HG02678 (cell line): ENCODE results near the gene CRLF1.

ENCODE experiments used
- ATAC-seq: cut with Tn5 transposase; IDR thresholded peaks from one replicate; pipeline ENCODE4 v1.9.1; 2021; ENCODE audit warnings: mild to moderate bottlenecking, moderate library complexity; ENCODE audit not compliant: unreplicated experiment

CRLF1 gene, protein sequence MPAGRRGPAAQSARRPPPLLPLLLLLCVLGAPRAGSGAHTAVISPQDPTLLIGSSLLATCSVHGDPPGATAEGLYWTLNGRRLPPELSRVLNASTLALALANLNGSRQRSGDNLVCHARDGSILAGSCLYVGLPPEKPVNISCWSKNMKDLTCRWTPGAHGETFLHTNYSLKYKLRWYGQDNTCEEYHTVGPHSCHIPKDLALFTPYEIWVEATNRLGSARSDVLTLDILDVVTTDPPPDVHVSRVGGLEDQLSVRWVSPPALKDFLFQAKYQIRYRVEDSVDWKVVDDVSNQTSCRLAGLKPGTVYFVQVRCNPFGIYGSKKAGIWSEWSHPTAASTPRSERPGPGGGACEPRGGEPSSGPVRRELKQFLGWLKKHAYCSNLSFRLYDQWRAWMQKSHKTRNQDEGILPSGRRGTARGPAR

DNA sequence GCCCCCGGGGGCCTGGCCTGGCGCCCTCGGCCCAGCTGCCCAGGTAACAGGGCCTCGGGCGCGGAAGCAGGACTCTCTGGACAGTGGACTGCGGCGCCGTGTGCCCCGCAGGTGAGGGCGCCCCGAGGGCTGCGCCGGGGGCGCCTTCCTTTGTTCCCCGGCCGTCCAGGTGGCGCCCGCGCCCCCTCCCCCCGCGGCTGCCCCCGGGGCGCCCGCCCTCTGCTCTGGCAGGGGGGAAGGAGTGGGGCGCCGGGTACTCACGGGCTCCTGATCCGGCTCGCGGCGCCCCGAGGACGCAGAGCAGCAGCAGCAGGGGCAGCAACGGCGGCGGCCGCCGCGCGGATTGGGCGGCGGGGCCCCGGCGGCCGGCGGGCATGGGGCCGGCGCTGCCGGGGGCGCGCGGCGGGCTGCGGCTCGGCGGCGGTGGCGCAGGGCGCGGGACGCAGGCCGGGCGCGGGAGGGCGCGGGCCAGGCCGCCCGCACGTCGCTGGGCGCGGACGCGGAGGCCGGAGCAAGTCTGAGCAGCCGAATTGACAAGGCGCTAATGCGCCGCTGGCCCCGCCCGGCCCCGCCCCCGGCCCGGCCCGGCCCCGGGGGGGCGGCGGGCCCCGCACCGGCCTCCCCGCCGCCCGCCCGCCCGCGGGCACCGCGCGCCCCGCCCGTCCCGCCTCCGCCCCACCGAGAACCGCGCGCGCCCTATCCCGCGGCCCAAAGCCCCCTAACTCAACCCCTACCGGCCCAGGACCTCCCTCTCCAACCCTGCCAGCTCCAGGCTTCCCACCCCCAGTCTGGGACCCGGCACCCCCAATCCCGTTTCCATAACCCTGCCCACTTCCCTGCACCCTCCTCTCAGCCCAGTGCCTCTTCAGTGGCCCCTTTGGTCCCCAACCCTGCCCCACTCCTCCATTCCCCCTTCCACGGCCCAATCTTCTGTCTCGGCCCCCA, at the start of gene CRLF1:
TSS of gene CRLF1 (minus strand) at position 519 of the 945 bp plus-strand sequence. CDS start at position 376, 143 bp downstream.
- ATAC-seq = no peak

DNA sequence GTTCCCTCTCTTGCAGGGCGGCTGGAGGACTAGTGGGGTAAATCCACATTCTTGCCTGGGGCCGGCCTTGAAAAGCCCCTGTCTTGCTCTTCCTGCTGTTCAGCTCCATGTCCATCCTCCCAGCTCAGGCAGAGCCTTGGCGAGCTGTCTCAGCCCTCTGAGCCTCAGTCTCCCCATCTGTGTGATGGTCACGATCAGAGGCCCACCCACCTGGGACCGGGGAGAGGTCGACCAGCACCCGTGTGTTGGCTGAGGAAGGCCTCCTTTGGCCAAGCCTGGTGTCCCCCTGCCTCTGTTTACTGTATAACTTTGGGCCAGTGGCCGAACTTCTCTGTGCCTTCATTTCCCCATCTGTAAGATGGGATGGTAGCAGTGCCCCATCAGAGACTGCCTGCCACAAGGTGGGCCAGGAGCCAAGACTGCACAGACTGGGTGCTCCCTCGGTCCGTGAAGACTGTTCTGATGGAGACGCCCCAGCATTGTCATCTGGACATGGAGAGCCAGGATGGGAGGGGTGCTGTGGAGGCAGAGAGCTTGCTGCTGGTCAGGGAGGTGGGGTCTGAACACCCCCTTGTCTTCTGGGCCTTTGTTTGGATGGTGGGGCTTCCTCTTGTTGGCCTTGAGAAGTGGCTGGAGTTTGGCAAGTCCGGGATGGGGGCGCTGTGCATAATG, 48.7 kb upstream of the CRLF1 start:
- ATAC-seq = no peak

DNA sequence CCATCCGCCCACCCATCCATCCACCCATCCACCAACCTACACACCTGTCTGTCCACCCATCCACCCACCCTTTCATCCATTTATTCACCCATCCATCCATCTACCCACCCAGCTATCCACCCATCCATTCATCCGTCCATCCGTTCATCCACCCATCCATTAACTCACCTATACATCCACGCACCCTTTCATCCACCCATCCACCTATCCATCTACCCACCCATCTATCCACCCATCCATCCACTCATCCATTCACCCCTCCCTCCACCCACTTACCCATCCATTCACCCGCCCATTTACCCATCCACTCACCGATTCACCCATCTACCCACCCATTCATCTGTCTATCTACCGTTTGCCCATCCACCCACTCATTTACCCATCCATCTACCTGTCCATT, 47.9 kb upstream of the CRLF1 start:
- no peak for ATAC-seq

- no peak for ATAC-seq
Observed at GRCh38 chr19:18653853-18654252, 47.3 kb upstream of the CRLF1 start.

- no peak for ATAC-seq
Observed at GRCh38 chr19:18651733-18652132, 45.1 kb upstream of the CRLF1 start.

- no peak for ATAC-seq
Observed at GRCh38 chr19:18651300-18651699, 44.7 kb upstream of the CRLF1 start.

- ATAC-seq = no peak
Observed at GRCh38 chr19:18650468-18651041, 44.0 kb upstream of the CRLF1 start.

DNA sequence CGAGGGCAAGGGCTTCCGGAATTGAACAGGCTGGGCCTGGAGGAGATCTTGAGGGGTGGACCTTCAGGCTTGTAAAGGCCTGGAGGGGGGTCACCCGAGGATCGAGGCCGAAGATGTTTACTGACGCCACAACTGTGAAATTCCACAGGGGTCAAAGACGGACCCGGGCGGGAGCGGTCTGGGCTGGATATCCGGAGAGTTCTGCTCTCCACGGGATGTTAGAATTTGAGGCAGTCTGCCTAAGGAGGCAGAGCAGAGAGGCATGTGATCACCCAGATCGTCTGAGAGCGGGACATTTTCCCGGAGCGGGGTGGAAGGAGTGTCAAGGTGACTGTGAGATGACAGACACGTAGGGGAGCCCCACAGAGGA, 43.4 kb upstream of the CRLF1 start:
- no peak for ATAC-seq

DNA sequence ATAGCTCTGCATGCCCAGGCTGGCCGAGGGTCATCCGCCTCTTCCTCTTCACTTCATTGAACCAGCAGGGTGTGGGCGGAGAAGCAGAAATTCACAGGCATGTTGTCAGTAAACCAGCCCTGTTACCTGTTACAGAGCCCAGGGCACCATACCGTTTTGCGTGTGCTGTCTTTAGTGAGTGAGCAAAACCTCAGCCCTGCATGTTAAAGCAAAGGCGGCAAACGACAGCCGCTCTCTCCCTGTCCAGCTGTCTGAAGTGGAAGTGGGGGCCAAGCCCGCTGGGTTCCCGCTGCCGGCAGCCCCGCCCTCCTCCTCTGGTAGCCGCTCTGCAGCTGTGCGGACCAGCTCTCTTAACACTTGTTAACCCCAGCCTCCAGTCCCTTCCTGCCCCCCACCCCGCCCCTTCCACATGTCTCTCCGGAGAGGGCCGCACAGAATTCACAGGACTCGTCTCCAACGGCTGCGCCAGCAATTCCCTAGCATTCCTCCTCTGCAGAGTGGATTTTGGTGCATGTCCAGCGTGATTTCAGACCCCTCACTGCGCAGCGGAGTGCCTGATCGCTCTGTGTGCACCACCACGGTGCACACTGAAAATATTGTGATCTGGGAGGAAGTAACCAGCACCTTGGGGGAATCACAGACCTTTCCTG, 42.9 kb upstream of the CRLF1 start:
- peak; percentile 62 for ATAC-seq

DNA sequence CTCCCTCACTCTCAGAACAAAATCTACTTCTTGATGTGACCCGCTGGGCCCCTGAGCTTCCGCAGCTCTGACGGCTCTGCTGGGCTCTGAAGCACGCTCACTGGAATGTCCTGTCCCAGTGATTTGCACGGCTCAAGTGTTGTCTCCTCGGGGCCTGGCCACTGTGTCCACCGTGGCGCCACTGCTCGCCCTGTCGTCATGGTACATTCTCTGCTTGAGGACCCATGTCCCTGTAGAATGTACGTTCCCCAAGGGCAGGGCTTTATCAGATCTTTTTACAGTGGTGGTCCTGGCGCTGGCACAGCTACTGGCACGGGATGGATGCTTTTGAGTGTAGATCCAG, 42.3 kb upstream of the CRLF1 start:
- ATAC-seq = no peak

GRCh38 chr19:18647807-18648206, 41.2 kb upstream of the CRLF1 start:
- no peak for ATAC-seq

GRCh38 chr19:18647371-18647767, 40.8 kb upstream of the CRLF1 start:
- no peak for ATAC-seq

DNA sequence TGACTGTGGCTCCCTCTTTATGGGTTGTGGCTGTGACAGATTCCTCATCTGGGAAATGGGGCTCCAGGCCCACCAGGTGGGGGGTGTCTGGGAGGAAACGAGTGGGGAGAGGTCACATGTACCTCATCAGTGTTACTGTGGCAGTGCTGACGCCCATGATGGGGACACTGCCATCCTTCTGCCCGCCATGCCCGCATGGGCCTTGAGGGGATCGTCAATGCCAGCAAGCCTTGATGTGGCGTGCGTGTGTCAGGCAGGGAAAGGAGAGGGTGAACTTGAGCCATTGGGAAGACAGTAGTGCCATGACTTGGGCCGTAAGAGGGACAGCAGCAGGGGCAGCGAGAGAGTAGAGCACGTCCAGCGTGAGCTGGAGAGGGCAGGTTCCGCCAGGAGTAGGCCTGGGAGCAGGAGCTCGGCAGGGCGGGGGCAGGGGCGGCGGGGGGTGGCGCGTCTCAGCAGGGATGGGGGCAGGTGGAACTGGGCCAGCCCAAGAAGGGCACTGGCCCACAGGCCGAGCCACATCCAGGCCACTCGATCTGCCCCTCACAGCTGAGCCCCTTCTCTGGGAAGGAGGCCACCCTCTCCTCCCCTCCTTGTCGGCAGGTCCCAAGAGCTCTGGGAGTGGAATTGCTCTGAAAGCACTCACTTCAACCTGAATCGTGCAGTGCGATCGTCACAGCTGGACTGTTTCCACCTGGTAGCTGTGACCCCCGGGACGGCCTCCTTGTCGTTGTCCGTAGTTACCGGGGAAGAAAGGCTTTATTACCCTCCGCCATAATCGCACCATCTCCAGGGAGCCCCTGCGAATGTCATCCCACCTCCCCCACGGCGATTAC, 40.2 kb upstream of the CRLF1 start:
- no peak for ATAC-seq

GRCh38 chr19:18645035-18645511, 38.5 kb upstream of the CRLF1 start:
- ATAC-seq = no peak

DNA sequence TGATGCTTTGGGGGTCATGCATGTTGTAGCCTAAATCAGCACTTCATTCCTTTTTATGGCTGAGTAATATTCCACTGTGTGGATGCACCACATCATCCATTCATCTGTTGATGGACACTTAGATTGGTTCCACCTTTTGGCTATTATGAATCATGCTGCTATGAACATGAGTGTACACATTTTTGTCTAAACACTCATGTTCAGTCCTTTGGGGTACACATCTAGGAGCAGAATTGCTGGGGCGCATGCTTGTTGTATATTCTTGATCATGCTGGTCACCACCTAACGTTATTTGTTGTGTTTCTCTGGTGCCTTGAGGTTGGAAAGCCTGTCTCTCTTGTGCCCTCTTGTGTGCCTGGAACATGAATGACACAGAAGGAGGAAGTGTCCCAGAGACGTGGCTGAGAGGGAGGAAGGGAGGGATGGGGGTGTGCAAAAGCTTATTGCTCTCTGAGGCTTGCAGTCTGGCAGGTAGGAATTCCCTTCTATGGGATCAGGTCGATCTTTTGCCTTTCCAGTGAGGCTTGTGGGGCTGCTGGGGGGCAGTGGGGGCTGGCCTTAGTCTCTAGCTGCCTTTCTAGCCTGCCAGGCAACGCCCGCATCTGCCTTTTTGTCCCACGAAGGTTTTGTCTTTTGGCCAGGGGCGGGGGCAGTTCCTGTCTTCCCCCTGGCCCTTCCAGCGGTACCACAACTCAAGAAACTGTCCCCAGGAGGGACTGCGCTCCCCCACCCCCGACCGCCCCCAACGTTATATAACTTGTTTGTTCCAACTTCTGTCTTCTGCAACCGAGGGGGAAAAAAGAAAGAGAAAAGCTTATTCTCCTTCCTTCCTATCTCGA, 37.8 kb upstream of the CRLF1 start:
- ATAC-seq = no peak

DNA sequence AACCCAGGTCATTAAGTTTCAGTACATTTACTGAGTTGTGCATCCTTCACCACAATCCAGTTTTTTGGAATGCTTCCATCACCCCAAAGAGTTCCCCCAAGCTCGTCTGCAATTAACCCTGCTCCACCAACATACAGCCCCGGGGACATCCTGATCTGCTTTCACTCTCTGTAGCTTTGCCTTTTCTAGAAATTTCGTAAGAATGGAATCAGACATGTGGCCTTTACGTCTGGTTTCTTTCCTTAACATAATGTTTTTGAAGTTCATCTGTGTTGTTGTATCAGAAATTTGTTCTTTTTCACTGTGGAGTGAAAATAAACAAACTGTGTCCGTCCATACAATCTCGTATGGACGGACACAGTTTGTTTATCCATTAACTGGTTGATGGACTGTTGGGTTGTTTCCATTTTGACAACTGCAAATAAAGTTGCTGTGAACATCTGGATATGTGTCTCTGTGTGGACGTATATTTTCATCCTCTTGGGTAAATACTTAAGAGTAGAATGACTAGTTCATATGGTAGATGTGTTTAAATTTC, 33.2 kb upstream of the CRLF1 start:
- ATAC-seq = no peak

DNA sequence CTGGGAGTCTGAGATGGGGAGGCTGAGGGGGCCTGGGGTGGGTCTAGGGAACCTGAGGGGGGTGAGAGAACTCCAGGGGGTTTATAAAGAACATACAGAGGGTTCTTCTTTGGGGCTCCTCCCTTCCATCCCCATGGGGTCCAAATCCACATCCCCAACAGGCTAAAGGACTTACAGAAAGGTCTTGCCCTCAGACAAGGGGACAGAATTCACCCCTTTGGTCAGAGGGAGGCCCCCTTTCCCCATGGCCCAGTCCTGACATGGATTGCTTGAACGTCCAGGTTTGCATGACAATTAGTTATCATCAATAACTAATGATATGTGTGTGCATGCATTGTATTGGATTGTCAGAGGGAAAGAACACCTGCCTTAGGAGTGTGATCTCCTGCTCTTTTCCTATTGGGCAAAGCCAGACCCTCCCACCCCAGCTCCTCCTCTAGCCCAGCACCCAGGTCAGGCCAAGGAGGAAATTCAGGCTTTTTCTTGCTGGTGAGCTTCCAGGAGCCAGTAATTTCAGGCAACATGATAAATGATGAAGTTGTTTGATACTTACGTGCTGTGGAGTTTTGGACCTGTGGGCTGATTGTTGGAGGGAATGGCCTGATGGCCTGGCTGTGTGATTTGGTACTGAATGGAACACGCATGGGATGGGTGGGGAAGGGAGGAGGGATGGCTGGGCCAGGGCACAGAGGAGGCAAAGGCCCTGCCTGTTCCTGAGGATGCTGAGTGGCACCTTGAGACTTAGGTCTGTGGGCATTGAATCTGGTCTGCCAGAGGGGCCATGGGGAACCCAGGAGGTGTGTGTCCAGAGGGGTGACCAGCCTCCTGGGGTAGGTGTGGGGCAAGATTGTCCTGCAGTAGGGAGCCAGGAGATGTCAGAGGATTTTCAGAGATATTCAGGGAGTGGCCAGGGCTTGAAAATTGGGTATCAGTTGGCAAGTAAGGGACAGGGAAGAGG, 31.4 kb upstream of the CRLF1 start:
- no peak for ATAC-seq
